Peyer's patch (tissue), 4 donors: ENCODE data around the gene EGR1. TPM values are rescaled to one million over a fixed set of nuclear protein-coding genes. Genes with fewer than 3 reads are reported as not detected.

Experiments
- DNase-seq, 3 donors: peaks; one replicate each; pipeline ENCODE4 v3.0.0-alpha.2; 2017 to 2019
- H3K27ac ChIP-seq, 4 donors: fragments of 200-600 bp; sonication (generic); one replicate each; pipeline ENCODE4 v1.5.1; 2016 to 2019
- H3K27me3 ChIP-seq, 2 donors: fragments of 200-600 bp; sonication (generic); one replicate each; pipeline ENCODE4 v1.5.1; 2019
- H3K36me3 ChIP-seq, 3 donors: fragments of 200-600 bp; sonication (generic); one replicate each; pipeline ENCODE4 v1.5.1; 2016 to 2019
- H3K4me1 ChIP-seq, 4 donors: fragments of 200-600 bp; sonication (generic); one replicate each; pipeline ENCODE4 v1.5.1; 2016 to 2019
- H3K4me3 ChIP-seq, 4 donors: fragments of 200-600 bp; sonication (generic); 1 replicate in 3 of 4; 2 replicates in 1 of 4; pipeline ENCODE4 v1.5.1; 2016 to 2019; ENCODE audit warnings: mild to moderate bottlenecking in 1 of 4
- H3K9me3 ChIP-seq, 4 donors: fragments of 200-600 bp; sonication (generic); one replicate each; pipeline ENCODE4 v1.5.1; 2016 to 2019; ENCODE audit warnings: mild to moderate bottlenecking in 1 of 4
- CTCF ChIP-seq, 6 experiments: fragments of 450-650 bp in 4 of 6; fragments of 200-600 bp in 2 of 6; sonication (generic) in 1 of 6; IDR thresholded peaks; one replicate each; pipeline ENCODE4 v1.5.1; 2017 to 2019; ENCODE audit warnings: antibody characterized with exemption in 6 of 6, mild to moderate bottlenecking in 3 of 6, moderate library complexity in 1 of 6
- POLR2A ChIP-seq, 2 donors: fragments of 450-650 bp; IDR thresholded peaks; one replicate each; pipeline ENCODE4 v1.5.1; 2017; ENCODE audit warnings: antibody characterized with exemption in 2 of 2, mild to moderate bottlenecking in 2 of 2, moderate library complexity in 2 of 2
- total RNA-seq, 4 donors: library from RNA; depleted of rRNA; stranded (reverse); fragments of >200 nt; gene quantifications; one replicate each; pipeline ENCODE4 v1.1.0, GENCODE V29; 2016

Gene EGR1
- total RNA-seq, 4 donors from 2014 or later = 5.3 to 109 (median 11.4) TPM

GRCh38 chr5:138482638-138483037, 17.4 kb downstream of the EGR1 start:
- Histone ChIP-seq H3K4me1 (no peaks in the 10 kb centered on the region), H3K9me3 (no peaks in the 10 kb centered on the region)
- TF ChIP-seq POLR2A (IDR thresholded peaks at IDR 0.05) (no peak), CTCF (IDR thresholded peaks at IDR 0.05) (no peak)

GRCh38 chr5:138488481-138488945, 23.2 kb downstream of the EGR1 start:
- Histone ChIP-seq H3K27ac (no peak overlapping the region), H3K27me3 (no peaks in the 10 kb centered on the region), H3K36me3 (no peaks in the 10 kb centered on the region), H3K9me3 (no peaks in the 10 kb centered on the region), H3K4me1 (peaks cover 0 to 19% (median 14%) of the 10 kb centered on the region in 4 donors), H3K4me3 (no peak overlapping the region)
- TF ChIP-seq CTCF (IDR thresholded peaks at IDR 0.05) = no peak
- TF ChIP-seq POLR2A (IDR thresholded peaks at IDR 0.05) = no peak
- no peak for DNase-seq

More at GRCh38 chr5:138482638-138483037, 17.4 kb downstream of the EGR1 start:
- Histone ChIP-seq H3K27ac (no peak overlapping the region), H3K4me3 (no peak overlapping the region), H3K27me3 (no peaks in the 10 kb centered on the region), H3K36me3 (no peaks in the 10 kb centered on the region)
- no peak for DNase-seq

- H3K36me3 ChIP-seq = no peaks in the 10 kb centered on the region
- H3K27ac ChIP-seq = no peak overlapping the region
- TF ChIP-seq CTCF (IDR thresholded peaks at IDR 0.05) = no peak
- no peak for TF ChIP-seq POLR2A (IDR thresholded peaks at IDR 0.05)
- H3K4me3 ChIP-seq = no peak overlapping the region
- DNase-seq = no peak
- H3K27me3 ChIP-seq = no peaks in the 10 kb centered on the region
- H3K4me1 ChIP-seq = peaks cover 0 to 19% (median 14%) of the 10 kb centered on the region in 4 donors
- H3K9me3 ChIP-seq = no peaks in the 10 kb centered on the region
Measured at GRCh38 chr5:138489683-138490061, 24.4 kb downstream of the EGR1 start.

- TF ChIP-seq CTCF (IDR thresholded peaks at IDR 0.05) (no peak), POLR2A (IDR thresholded peaks at IDR 0.05) (no peak)
- Histone ChIP-seq H3K27me3 (no peaks in the 10 kb centered on the region), H3K4me1 (peaks cover 0 to 19% (median 14%) of the 10 kb centered on the region in 4 donors), H3K27ac (no peak overlapping the region), H3K9me3 (no peaks in the 10 kb centered on the region), H3K36me3 (no peaks in the 10 kb centered on the region), H3K4me3 (no peak overlapping the region)
- DNase-seq = no peak
Measured at GRCh38 chr5:138490648-138491283, 25.5 kb downstream of the EGR1 start.

GRCh38 chr5:138491284-138491648, 26.0 kb downstream of the EGR1 start:
- TF ChIP-seq CTCF (IDR thresholded peaks at IDR 0.05) = no peak
- no peak for TF ChIP-seq POLR2A (IDR thresholded peaks at IDR 0.05)
- peak overlapping the region; percentile 26 to 66 (median 62) for H3K4me3 ChIP-seq
- DNase-seq = no peak
- H3K9me3 ChIP-seq = no peaks in the 10 kb centered on the region
- no peaks in the 10 kb centered on the region for H3K36me3 ChIP-seq
- H3K27me3 ChIP-seq = no peaks in the 10 kb centered on the region
- H3K27ac ChIP-seq = peak overlapping the region in 1 of 4 donors; percentile 49
- peaks cover 0 to 19% (median 14%) of the 10 kb centered on the region in 4 donors for H3K4me1 ChIP-seq
